ENCODE results near the gene GTPBP1.

Gene GTPBP1
- total RNA-seq, result 109 to 390 (median 142) reads per million in 9 experiments

DNA sequence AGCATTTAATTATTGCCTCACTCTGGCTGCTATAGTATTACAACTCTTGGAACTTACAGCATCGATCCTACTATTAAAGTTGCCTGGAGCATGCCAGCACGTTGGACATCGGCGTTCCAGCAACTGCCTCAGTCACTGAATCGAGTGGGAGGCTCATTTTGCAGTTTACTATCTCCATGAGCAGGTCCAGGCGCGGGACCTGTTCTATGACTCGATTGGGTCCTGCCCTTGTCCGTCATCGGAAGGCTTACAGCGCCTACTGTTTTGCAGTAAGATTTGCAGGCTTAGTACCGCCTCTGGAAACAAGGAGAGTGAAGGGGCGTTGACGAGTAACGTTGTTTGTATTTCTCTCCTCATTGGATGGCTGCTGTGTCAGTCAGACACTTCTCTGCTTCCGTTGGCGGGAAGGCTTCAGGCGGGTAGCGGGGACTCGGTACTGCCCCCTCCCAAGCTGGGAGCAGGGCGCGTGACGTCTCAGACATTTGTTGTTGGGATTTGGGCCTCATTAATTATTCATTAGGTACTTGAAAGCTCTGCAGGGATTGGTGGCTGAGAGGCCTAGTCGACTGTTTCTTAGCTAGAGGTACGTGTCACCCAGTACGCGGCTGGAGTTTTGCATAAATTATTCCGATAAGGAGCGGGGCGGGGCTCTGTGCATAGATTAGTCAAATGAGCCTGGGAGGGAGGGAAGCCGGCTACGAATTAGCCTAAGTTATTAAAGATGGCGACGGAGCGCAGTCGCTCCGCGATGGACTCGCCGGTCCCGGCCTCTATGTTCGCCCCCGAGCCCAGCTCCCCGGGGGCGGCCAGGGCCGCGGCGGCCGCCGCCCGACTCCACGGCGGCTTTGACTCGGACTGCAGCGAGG is at the start of gene GTPBP1:
Gene GTPBP1, plus strand, starts transcription at position 710 of the 866 bp plus-strand sequence. Its CDS starts 12 bp downstream, at position 722.
- peak; percentile 71 for ATAC-seq (replicated peaks)
- no peaks in the 10 kb centered on the region for H3K9me3 Mint-ChIP-seq
- peak; percentile 95 to 98 (median 96) for DNase-seq
- no peaks in the 10 kb centered on the region for H3K27me3 Mint-ChIP-seq
- H3K27ac Mint-ChIP-seq, result peak within 1 kb of the TSS; percentile 87 to 91
- peak within 1 kb of the TSS; percentile 87 to 93 for H3K4me3 Mint-ChIP-seq
- H3K4me1 Mint-ChIP-seq (ENCODE audit: low read depth in 2 of 2), result peaks cover 36 to 39% of the 10 kb centered on the region in 2 donors
- H3K36me3 Mint-ChIP-seq (ENCODE audit: insufficient read depth), result peaks cover 39% of the 10 kb centered on the region

DNA sequence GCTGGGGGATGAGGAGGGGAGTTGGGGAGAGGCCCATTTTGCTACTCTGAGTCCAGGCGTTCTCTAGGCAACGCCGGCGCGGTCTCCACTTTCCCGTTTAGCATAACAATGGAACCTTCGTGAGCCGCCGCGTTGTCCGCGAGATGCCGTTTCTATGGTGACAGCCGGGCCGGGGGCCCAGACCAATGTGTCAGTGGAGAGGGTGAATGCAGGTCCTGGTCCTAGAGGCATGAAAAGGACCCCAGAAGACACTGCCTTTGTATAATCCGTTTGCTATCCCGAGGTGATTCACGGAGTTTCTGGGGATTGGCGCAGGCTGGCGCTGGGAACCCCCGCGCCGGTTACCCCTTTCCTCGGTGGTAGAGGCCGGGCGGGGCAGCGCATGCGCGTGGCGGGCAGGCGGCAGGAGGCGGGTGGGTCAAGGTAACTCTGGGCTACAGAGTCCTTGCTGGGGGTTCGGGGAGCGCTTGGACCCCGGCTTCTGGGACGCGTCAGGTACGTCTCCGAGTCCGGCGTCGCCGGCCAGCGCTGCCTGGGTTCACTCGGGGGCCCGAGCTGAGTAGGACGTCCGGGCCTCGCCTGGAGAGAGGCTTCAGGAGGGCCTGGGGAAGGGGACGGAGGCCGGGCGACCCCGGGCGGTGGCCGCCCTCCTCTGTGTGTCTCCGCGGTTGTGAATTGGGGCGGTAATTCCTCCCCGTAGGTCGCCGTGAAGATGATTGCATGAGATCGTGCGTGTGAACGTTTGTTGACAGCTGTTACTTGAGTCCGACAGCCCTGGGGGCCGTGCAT is 49.3 kb upstream of the GTPBP1 start, which contains the start of the genes CBY1 and FAM227A:
Gene CBY1, plus strand, starts transcription at position 383 of the 789 bp plus-strand sequence. CDS start 11,417 bp downstream, outside the sequence.
Gene FAM227A, minus strand, starts transcription at position 137 of the 789 bp plus-strand sequence. CDS start 6,224 bp downstream, outside the sequence.
- no peaks in the 10 kb centered on the region for H3K27me3 Mint-ChIP-seq
- H3K4me1 Mint-ChIP-seq (ENCODE audit: low read depth in 2 of 2), result peaks cover 6 to 11% of the 10 kb centered on the region in 2 donors

DNA sequence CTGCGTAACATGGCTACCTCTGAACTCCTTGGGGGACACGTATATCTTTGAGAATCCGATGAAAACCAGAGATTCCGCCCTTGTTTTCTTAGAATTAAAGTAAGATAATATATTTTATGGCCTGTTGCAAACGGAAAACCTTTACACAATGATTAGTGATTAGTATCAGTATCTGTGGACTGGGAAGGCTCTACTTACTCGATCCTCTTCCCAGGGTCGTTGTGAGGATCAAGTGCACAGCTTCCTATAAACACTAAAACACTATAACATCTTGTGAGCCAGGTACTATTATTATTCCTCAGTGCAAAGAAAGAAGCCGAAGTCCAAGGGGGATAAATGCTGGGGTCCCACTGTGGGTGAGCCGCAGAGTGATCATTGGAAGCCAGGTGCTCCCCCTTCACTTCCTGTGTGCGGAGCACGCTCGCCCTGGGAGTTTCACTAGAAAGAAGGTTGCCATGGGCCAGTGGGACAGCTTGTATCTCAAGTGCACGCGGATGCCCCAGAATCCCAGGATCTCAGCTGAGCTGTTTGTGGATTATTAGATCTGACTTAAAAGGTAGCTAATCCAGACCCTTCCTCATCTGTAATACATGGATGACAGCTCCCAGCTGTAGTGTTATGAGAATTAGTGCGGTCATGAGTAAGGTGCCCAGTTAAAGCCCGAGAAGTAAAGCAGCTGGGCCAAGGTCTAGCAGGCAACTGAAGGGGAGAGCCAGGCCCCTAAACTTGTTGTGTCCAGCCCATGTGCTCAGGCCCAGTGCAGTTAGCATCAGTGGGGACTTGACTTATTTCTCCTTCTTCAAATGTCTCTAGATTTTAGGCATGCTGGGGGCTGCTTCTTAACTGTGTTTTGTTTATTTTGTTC is 48.5 kb upstream of the GTPBP1 start:
- Mint-ChIP-seq H3K4me3 (peak overlapping the region; percentile 93 to 95), H3K36me3 (ENCODE audit: insufficient read depth) (peaks cover 14% of the 10 kb centered on the region), H3K9me3 (no peaks in the 10 kb centered on the region)

More for the DNA sequence above, 49.3 kb upstream of the GTPBP1 start, which contains the start of the genes CBY1 and FAM227A:
- Mint-ChIP-seq H3K9me3 (no peaks in the 10 kb centered on the region), H3K27ac (peak within 1 kb of the TSS; percentile 99), H3K36me3 (ENCODE audit: insufficient read depth) (peaks cover 14% of the 10 kb centered on the region), H3K4me3 (peak within 1 kb of the TSS; percentile 93 to 95)
- peak; percentile 82 for ATAC-seq (replicated peaks)
- peak; percentile 82 to 88 (median 82) for DNase-seq

DNA sequence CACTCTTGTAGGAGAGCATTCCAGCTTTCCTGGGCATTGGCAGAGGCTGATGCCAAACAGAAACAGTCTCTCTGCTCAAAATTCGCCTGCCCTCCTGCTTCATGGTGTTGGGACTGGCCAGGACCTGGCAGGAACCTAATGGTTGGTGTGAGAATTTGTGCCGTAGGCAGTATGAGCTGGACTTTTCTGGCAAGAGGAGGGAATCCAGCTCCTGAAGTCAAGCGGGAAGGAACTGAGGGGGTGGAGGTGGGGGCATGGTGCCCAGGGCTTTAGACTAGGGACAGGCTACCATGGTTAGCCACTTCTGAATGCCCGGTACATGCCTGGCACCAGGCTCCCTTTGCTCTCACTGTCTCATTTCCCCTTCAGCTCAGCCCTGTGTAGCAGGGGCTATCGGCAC is 30.9 kb upstream of the GTPBP1 start:
- Mint-ChIP-seq H3K9me3 (no peaks in the 10 kb centered on the region), H3K27ac (no peak overlapping the region), H3K4me1 (ENCODE audit: low read depth in 2 of 2) (no peaks in the 10 kb centered on the region), H3K36me3 (ENCODE audit: insufficient read depth) (peaks cover 10% of the 10 kb centered on the region), H3K27me3 (no peaks in the 10 kb centered on the region), H3K4me3 (no peak overlapping the region)
- no peak for ATAC-seq (replicated peaks)
- DNase-seq, result no peak

More for the DNA sequence above, 48.5 kb upstream of the GTPBP1 start:
- H3K4me1 Mint-ChIP-seq (ENCODE audit: low read depth in 2 of 2), result peaks cover 6 to 11% of the 10 kb centered on the region in 2 donors
- H3K27ac Mint-ChIP-seq, result peak overlapping the region; percentile 99
- DNase-seq (peak in 2 of 3 experiments; percentile 4 to 11), ATAC-seq (replicated peaks) (peak; percentile 17)
- no peaks in the 10 kb centered on the region for H3K27me3 Mint-ChIP-seq

DNA sequence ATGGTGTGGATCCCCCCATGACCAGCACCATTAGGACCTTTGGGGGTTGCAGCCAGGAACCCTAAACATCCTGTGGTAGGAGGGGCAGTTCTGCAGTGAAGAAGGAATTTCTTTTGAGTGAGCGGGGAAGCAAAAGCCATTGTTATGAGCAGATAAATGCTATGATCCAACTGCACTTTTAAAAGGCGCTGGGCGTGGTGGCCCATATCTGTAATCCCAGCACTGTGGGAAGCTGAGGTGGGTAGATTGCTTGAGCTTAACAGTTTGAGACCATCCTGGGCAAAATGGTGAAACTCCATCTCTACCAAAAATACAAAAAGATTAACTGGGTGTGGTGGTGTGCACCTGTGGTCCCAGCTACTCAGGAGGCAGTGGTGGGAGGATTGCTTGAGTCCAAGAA is 29.9 kb upstream of the GTPBP1 start:
- no peaks in the 10 kb centered on the region for H3K9me3 Mint-ChIP-seq
- no peaks in the 10 kb centered on the region for H3K4me1 Mint-ChIP-seq (ENCODE audit: low read depth in 2 of 2)
- ATAC-seq (replicated peaks) (no peak), DNase-seq (no peak)
- H3K36me3 Mint-ChIP-seq (ENCODE audit: insufficient read depth), result peaks cover 10% of the 10 kb centered on the region
- H3K27me3 Mint-ChIP-seq, result no peaks in the 10 kb centered on the region
- no peak overlapping the region for H3K4me3 Mint-ChIP-seq
- H3K27ac Mint-ChIP-seq, result no peak overlapping the region

DNA sequence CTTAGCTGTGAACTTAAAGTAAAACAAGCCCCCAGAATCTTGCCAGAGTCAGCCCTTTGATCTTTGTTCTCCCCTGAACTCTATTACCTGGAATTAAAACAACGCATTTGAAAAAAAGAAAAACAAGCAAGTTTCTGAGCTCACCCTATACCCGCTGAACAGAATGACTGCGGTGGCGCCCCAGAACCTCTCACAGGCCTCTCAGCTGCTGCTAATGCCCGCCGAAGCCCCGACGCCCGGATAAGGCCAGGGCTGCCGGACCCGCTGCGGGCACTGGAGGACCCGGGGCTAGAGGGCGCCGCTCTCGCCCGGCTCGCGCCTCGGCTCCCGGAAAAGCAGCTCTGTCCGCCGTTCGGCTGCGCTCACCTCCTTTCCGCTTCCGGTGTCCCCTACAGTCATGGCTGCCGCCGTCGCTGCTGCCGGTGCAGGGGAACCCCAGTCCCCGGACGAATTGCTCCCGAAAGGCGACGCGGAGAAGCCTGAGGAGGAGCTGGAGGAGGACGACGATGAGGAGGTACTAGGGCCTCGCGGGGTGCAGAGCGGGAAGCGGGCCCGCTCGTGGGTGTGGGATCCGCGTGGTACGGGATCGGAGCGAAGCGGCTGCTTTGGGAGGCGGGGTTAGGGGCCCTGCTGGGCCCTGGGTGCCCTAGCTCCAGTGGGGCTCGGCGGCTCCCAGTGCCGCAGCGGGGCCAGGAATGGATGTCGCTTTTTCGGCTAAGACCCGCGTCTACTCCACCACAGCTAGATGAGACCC is 24.0 kb upstream of the GTPBP1 start, which contains the start of gene TOMM22:
Gene TOMM22, plus strand, starts transcription at position 376 of the 754 bp plus-strand sequence. Its CDS starts 22 bp downstream, at position 398.
- H3K9me3 Mint-ChIP-seq, result no peaks in the 10 kb centered on the region

DNA sequence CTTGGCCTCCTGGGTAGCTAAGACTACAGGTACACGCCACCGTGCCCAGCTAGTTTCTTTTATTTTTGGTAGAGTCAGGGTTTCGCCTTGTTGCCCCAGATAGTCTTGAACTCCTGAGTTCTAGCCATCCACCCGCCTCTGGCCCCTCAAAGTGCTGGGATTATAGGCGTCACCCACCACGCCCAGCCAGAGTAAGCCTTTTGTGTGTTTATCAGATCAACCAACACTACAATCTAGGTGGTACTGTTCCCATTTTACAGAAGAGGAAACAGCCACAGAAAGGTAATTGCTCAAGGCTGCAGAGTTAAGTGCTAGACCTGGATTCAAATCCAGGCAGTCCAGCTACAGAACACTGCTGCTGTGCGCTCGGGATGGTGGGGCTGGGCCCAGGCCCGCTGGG is 20.8 kb upstream of the GTPBP1 start:
- peaks cover 67% of the 10 kb centered on the region for H3K36me3 Mint-ChIP-seq (ENCODE audit: insufficient read depth)
- DNase-seq (no peak), ATAC-seq (replicated peaks) (no peak)
- H3K4me3 Mint-ChIP-seq, result no peak overlapping the region
- H3K9me3 Mint-ChIP-seq, result no peaks in the 10 kb centered on the region
- H3K4me1 Mint-ChIP-seq (ENCODE audit: low read depth in 2 of 2), result peaks cover 13 to 16% of the 10 kb centered on the region in 2 donors
- no peak overlapping the region for H3K27ac Mint-ChIP-seq
- H3K27me3 Mint-ChIP-seq, result no peaks in the 10 kb centered on the region

More for the DNA sequence above, 24.0 kb upstream of the GTPBP1 start, which contains the start of gene TOMM22:
- peaks cover 13 to 16% of the 10 kb centered on the region in 2 donors for H3K4me1 Mint-ChIP-seq (ENCODE audit: low read depth in 2 of 2)
- DNase-seq, result peak; percentile 73 to 79 (median 77)
- H3K36me3 Mint-ChIP-seq (ENCODE audit: insufficient read depth), result peaks cover 42% of the 10 kb centered on the region
- no peaks in the 10 kb centered on the region for H3K27me3 Mint-ChIP-seq
- H3K4me3 Mint-ChIP-seq, result peak within 1 kb of the TSS; percentile 92 to 94
- peak; percentile 97 for ATAC-seq (replicated peaks)
- H3K27ac Mint-ChIP-seq, result peak within 1 kb of the TSS; percentile 95 to 98

DNA sequence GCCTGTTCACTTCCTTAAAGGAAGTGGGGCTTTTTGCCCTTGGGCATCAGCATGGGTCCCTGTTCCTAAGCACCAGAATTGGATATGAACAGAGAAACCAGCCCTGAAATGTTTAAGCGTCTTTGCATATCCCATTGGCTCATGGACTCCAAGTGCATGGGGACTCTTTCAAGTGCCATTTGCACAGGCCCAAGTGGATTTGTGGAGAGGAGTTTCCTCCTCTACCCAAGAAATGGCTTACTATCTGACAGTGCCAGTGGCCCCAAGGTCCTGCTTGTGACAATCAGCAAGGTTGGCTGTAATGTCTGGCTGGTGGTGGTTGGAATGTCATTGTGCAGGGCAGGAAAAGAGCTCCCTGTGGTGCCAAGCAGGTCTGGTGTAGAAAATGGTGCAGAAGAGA is 20.0 kb upstream of the GTPBP1 start:
- Mint-ChIP-seq H3K36me3 (ENCODE audit: insufficient read depth) (peaks cover 67% of the 10 kb centered on the region), H3K27ac (no peak overlapping the region), H3K4me3 (no peak overlapping the region), H3K9me3 (no peaks in the 10 kb centered on the region), H3K27me3 (no peaks in the 10 kb centered on the region), H3K4me1 (ENCODE audit: low read depth in 2 of 2) (peaks cover 13 to 16% of the 10 kb centered on the region in 2 donors)
- DNase-seq (no peak), ATAC-seq (replicated peaks) (no peak)

DNA sequence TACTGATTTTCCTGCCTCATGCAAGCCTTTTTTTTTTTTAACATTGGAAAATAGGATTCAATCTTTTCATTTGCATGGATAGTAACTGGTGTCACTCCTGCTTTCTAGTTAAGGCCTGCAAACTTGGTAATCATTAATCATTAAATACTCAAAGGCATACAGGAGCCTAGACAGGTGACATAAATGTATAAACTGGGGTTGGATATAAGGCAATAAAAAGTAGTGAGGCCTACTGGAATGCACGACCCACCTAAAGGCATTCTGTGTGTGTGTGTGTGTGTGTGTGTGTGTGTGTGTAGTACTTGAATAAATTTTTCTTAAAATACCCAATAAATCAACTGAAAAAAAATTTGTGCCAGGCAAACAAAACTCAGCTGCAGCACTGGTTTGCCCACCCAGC is 16.1 kb upstream of the GTPBP1 start:
- Mint-ChIP-seq H3K9me3 (no peaks in the 10 kb centered on the region), H3K27ac (no peak overlapping the region), H3K4me3 (no peak overlapping the region), H3K36me3 (ENCODE audit: insufficient read depth) (peaks cover 67% of the 10 kb centered on the region), H3K27me3 (no peaks in the 10 kb centered on the region), H3K4me1 (ENCODE audit: low read depth in 2 of 2) (peaks cover 9 to 21% of the 10 kb centered on the region in 2 donors)
- DNase-seq, result no peak
- no peak for ATAC-seq (replicated peaks)

DNA sequence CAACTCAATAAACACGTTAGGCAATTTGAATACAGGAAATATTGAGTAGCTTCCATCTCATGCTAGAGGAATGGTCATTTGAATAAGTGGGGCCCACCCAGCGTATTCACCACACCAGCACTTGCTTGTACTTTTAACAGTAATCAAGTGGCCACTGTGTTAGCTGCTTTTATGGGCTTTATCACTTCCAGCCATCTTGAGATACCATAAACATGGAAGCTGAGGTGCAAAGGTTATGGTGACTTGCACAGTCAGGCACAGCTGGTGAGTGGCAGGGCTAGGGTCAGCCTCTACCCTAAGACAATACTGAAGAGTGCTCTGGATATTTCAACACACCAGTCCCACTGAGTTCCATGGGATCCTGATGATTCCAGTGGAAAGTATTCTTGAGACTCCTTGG is 11.7 kb upstream of the GTPBP1 start:
- Mint-ChIP-seq H3K27me3 (no peaks in the 10 kb centered on the region), H3K36me3 (ENCODE audit: insufficient read depth) (peaks cover 42% of the 10 kb centered on the region), H3K27ac (peak overlapping the region; percentile 13 to 56), H3K9me3 (no peaks in the 10 kb centered on the region), H3K4me3 (no peak overlapping the region), H3K4me1 (ENCODE audit: low read depth in 2 of 2) (peaks cover 33 to 58% of the 10 kb centered on the region in 2 donors)
- no peak for DNase-seq
- no peak for ATAC-seq (replicated peaks)

DNA sequence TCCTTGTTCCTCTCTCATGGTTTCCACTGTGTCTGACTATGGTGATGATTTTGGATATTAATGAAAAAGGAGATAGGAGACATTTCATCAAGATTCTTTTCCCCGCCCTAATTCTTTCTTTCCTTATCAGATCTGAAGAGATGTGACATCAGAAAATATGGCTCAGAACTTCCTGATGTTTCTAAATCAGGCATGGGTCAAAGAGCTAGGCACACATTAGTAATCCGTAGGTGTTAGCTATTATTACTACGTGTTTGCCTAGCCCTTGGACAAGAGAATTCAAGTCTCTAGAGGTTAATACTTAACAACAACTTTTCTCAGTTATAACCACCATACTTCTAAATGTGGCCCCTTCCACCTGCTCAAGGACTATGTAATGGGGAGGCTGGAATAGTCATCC is 10.8 kb upstream of the GTPBP1 start:
- Mint-ChIP-seq H3K36me3 (ENCODE audit: insufficient read depth) (peaks cover 37% of the 10 kb centered on the region), H3K4me1 (ENCODE audit: low read depth in 2 of 2) (peaks cover 39 to 67% of the 10 kb centered on the region in 2 donors), H3K9me3 (no peaks in the 10 kb centered on the region), H3K27me3 (no peaks in the 10 kb centered on the region), H3K4me3 (no peak overlapping the region), H3K27ac (peak overlapping the region; percentile 56 to 67)
- DNase-seq (no peak), ATAC-seq (replicated peaks) (no peak)

Data from effector memory CD8-positive, alpha-beta T cell (primary cell).